IPS DF 6.9 (cell line): ENCODE results near the gene CCDC47.

ENCODE experiments used
- DNase-seq: peaks from one replicate; pipeline ENCODE4 v3.0.0-alpha.2; 2013; ENCODE audit warnings: low read depth, low spot score
- H3K27ac ChIP-seq: one replicate; pipeline ENCODE4 v1.5.1; 2013; ENCODE audit warnings: low read length, control low read depth
- H3K27me3 ChIP-seq: 2 replicates; pipeline ENCODE4 v1.6.1; 2013; ENCODE audit warnings: mild to moderate bottlenecking, low read length; ENCODE audit not compliant: control insufficient read depth, insufficient read depth
- H3K36me3 ChIP-seq: 2 replicates; pipeline ENCODE4 v1.6.1; 2013; ENCODE audit warnings: low read length; ENCODE audit not compliant: control insufficient read depth, insufficient read depth
- H3K4me1 ChIP-seq: 2 replicates; pipeline ENCODE4 v1.6.1; 2013; ENCODE audit warnings: low read length; ENCODE audit not compliant: control insufficient read depth, insufficient read depth
- H3K4me3 ChIP-seq: 2 replicates; pipeline ENCODE4 v1.5.1; 2013; ENCODE audit warnings: mild to moderate bottlenecking, low read length
- H3K9me3 ChIP-seq: 2 replicates; pipeline ENCODE4 v1.6.1; 2013; ENCODE audit warnings: low read length, inconsistent platforms; ENCODE audit not compliant: control insufficient read depth, insufficient read depth
- WGBS: extraction: QIAGEN DNeasy Blood & Tissue Kit; methylation state at CpG from one replicate; pipeline ENCODE4 v1.1.7; 2013; ENCODE audit warnings: mixed read lengths, missing lambda C conversion rate; ENCODE audit not compliant: insufficient read length, insufficient coverage; 5-methylcytosine and 5-hydroxymethylcytosine counted together

The CCDC47 gene

DNA sequence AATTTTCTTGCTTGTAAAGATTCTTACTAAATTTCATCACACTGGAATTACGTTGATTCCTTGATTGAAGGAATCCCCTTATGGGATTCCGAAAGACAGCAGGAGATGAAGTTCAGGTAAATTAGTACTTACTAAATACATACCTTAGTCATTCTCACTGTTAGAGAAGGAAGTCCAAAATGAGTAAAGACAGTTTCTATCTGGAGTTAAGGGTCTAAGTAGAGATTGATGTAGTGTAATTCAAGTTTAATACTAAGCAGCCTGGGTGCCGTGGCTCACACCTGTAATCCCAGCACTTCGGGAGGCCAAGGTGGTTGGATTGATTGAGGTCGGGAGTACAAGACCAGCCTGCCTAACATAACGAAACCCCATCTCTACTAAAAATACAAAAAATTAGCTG is 10.1 kb upstream of the CCDC47 start:
- H3K27ac ChIP-seq: no peak overlapping the region
- no CpG with 5 or more reads among the region's 6 CpGs for WGBS
- H3K36me3 ChIP-seq: peaks cover 7% of the 10 kb centered on the region; the same call in 1 of the 2 replicates
- no peaks in the 10 kb centered on the region for H3K4me1 ChIP-seq
- no peaks in the 10 kb centered on the region for H3K9me3 ChIP-seq
- DNase-seq: no peak
- no peaks in the 10 kb centered on the region for H3K27me3 ChIP-seq
- H3K4me3 ChIP-seq: no peak overlapping the region

DNA sequence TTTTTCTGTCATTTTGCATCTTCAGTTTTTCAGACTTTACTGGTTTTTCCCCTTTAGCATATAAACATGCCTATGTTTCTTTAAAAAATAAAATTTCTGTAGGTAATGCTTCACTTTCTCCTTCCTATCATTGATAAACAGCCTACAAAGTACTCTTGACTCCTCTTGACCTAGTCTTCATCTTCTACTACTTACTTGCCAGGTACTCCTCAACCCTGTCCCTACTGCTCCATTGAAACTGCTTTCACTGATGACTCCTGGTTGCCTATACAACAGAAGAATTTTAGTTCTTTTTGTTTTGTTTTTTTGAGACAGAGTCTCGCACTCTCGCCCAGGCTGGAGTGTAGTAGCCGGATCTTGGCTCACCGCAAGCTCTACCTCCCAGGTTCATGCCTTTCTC is 7.5 kb upstream of the CCDC47 start:
- H3K27ac ChIP-seq: no peak overlapping the region
- WGBS: no CpG with 5 or more reads among the region's 4 CpGs
- H3K4me3 ChIP-seq: no peak overlapping the region
- no peaks in the 10 kb centered on the region for H3K9me3 ChIP-seq
- H3K36me3 ChIP-seq: peaks cover 7% of the 10 kb centered on the region; the same call in 1 of the 2 replicates
- no peaks in the 10 kb centered on the region for H3K27me3 ChIP-seq
- no peaks in the 10 kb centered on the region for H3K4me1 ChIP-seq
- no peak for DNase-seq

DNA sequence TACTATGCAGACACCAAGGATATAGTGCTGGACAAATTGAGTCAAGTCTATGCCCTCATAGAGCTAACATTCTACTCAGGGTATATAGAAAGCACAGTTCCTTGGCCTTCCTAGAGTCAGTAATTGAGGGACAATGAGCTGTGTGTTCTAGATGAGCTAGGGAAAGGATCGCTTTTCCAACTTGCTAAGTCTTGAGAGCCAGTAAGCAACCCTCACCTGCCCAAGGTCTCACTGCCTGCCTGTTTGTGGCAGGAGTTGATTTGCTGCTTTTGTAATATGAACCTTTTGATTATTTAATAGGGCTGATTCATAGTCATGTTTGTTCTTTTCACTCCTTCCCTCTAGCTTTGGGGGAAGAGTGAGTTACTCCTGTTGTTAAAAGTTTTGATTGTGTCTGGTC is 7.1 kb upstream of the CCDC47 start:
- no peak overlapping the region for H3K27ac ChIP-seq
- no peak for DNase-seq
- H3K27me3 ChIP-seq: no peaks in the 10 kb centered on the region
- H3K9me3 ChIP-seq: no peaks in the 10 kb centered on the region
- H3K4me1 ChIP-seq: no peaks in the 10 kb centered on the region
- H3K4me3 ChIP-seq: no peak overlapping the region
- WGBS: no CpG with 5 or more reads among the region's 1 CpG
- peaks cover 7% of the 10 kb centered on the region; the same call in 1 of the 2 replicates for H3K36me3 ChIP-seq

DNA sequence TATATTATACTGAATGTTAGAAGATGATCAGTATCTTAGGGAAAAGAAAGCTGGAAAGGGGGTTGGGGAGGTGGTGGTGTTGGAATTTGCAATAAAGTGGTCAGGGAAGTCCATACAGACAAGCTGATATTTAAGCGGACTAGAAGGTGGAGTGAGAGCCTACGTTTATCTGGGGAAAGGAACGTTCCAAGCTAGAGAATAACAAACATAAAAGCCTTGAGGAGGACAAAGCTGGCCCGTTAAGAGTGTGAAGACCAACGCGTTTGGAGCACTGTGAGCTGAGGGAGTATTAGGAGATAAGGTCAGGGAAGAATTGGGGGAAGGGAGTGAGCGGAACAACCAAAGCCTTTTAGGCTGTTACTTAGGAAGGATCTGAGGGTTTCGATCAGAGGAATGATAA is 2.0 kb upstream of the CCDC47 start:
- Histone ChIP-seq H3K9me3 (no peaks in the 10 kb centered on the region), H3K27ac (no peak overlapping the region), H3K36me3 (peaks cover 3% of the 10 kb centered on the region; the same call in 1 of the 2 replicates), H3K4me3 (peak overlapping the region; percentile 99; the same call in 1 of the 2 replicates), H3K27me3 (no peaks in the 10 kb centered on the region), H3K4me1 (no peaks in the 10 kb centered on the region)
- no peak for DNase-seq
- no CpG with 5 or more reads among the region's 8 CpGs for WGBS

DNA sequence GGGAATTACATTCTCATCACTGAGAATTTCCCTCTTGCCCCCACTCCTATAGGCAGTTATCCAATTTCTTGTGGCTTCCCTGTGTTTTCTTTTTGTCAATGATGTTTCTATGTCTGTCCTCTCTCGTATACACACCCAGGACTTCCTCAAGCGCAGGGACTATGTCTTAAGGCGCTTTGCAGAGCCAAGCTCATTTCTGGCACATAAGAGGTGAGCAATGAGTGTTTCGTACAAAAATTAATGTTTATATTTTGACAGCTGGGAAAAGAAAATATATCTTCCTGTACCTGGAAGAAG is 1.5 kb upstream of the CCDC47 start:
- no CpG with 5 or more reads among the region's 4 CpGs for WGBS
- Histone ChIP-seq H3K4me1 (no peaks in the 10 kb centered on the region), H3K9me3 (no peaks in the 10 kb centered on the region), H3K36me3 (peaks cover 3% of the 10 kb centered on the region; the same call in 1 of the 2 replicates), H3K27me3 (no peaks in the 10 kb centered on the region), H3K27ac (no peak overlapping the region), H3K4me3 (peak overlapping the region; percentile 99; the same call in 1 of the 2 replicates)
- DNase-seq: no peak

DNA sequence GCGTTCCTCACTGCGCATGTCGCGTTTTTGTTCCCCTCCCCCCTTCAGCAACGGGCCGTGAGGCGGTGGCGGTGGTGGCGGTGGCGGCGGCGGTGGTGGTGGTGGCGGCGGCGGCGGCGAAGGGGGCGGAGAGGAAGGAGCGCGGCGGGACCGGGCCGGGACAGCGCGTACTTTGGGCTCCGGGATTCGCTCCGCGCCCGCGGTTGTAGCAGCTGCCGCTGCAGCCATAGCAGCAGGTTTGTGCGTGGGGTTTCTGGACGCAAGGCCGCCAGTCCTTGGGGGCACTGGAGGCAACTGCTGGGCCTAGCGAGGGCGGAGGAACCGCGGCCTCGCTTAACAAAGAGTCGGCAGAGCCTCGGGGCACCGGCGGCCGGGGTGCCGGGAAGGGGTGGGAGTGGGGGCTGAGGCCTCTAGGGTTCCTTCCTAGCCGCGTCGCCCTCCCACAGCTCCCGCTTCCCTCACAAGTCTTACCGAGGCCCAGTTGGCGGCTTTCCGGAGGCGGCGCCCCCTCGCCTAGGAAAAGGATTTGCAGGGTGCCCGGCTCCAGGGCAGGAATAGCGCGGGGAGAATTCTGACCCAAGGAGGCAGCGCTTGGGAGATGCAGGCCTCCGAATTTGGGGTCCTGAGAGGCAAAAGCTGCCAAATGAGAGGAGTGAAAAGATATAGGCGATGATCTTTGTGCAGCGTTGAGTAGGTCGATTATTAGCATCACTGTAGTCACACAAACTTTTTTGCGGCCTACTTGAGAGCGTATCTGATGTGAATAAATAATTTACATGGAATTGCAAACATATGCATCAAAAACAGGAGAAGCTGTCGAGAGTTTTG is 958 bp upstream of the CCDC47 start, which contains the start of gene DDX42:
Gene DDX42 (plus strand): TSS at position 30 of the 828 bp plus-strand sequence. CDS start 12,880 bp downstream, outside the sequence.
- peak; percentile 5 for DNase-seq
- H3K36me3 ChIP-seq: peaks cover 3% of the 10 kb centered on the region; the same call in 1 of the 2 replicates
- H3K9me3 ChIP-seq: no peaks in the 10 kb centered on the region
- peak within 1 kb of the TSS; percentile 99 for H3K4me3 ChIP-seq
- no peaks in the 10 kb centered on the region for H3K27me3 ChIP-seq
- H3K4me1 ChIP-seq: no peaks in the 10 kb centered on the region
- H3K27ac ChIP-seq: no peak within 1 kb of the TSS
- WGBS: no CpG with 5 or more reads among the region's 67 CpGs

DNA sequence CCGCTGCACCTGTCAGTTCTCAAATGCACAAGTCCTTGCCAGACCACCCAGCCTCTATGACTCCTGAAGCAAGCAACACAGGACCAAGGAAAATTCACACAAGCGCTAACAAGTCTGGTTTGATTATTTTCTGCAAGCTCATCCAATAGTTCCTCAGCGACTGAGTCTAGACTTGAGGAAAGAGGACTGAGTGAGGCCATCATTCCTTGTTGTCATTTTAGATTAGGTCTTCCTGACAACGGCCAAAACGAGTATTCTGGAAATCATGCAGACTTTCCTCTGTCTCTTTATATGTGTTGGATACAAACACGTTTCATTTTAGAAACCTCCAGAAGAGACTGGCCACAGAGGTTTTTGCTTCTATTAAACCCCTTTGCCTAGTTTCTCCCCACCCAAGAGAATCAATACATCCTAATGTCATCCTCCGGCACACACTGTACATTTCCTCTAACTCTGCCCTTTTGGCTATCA is 561 bp downstream of the CCDC47 start:
- no peaks in the 10 kb centered on the region for H3K4me1 ChIP-seq

DNA sequence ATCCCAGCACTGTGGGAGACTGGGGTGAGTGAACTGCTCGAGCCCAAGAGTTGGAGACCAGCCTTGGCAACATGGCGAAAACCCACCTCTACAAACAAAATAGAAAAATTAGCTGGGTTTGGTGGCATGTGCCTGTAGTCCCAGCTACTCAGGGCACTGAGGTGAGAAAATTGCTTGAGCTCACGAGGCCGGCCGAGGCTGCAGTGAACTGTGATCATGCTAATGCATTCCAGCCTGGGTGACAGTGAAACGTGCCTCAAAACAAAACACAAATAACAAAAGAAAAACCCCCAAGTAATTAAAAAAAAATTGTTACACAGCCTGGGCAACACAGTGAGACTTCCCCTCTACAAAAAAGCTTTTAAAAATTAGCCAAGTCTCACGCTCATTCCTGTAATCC is 5.0 kb downstream of the CCDC47 start:
- no peaks in the 10 kb centered on the region for H3K27me3 ChIP-seq
- no peaks in the 10 kb centered on the region; the same call in 1 of the 2 replicates for H3K36me3 ChIP-seq
- no peak for DNase-seq
- H3K9me3 ChIP-seq: no peaks in the 10 kb centered on the region
- H3K27ac ChIP-seq: no peak overlapping the region
- WGBS: no CpG with 5 or more reads among the region's 7 CpGs
- no peaks in the 10 kb centered on the region for H3K4me1 ChIP-seq
- no peak overlapping the region for H3K4me3 ChIP-seq

More for the DNA sequence above, 561 bp downstream of the CCDC47 start:
- no peaks in the 10 kb centered on the region for H3K27me3 ChIP-seq
- peak overlapping the region; percentile 54 for H3K4me3 ChIP-seq
- no CpG with 5 or more reads among the region's 7 CpGs for WGBS
- H3K9me3 ChIP-seq: no peaks in the 10 kb centered on the region
- DNase-seq: no peak
- no peak overlapping the region for H3K27ac ChIP-seq
- H3K36me3 ChIP-seq: no peaks in the 10 kb centered on the region

DNA sequence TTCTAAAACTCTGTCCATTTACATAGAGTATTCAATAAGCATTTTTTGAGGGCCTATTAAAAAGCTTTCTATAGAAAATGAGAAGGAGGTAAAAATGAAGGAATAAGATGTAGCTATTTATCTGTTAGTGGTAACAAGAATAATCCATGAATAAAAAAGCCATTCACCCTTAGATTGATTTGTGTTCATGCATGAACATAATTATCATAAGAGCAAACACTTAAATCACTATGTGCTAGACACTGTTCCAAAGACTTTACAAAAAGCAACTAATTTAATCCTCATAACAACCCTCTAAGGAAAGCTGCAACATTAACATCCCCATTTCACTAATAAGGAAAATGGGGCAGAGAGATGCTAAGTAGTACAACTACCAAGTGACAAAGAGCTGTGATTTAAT is 6.6 kb downstream of the CCDC47 start:
- Histone ChIP-seq H3K36me3 (peaks cover 2% of the 10 kb centered on the region; the same call in 1 of the 2 replicates), H3K9me3 (no peaks in the 10 kb centered on the region), H3K27ac (no peak overlapping the region), H3K4me1 (no peaks in the 10 kb centered on the region), H3K27me3 (no peaks in the 10 kb centered on the region), H3K4me3 (no peak overlapping the region)
- DNase-seq: no peak

DNA sequence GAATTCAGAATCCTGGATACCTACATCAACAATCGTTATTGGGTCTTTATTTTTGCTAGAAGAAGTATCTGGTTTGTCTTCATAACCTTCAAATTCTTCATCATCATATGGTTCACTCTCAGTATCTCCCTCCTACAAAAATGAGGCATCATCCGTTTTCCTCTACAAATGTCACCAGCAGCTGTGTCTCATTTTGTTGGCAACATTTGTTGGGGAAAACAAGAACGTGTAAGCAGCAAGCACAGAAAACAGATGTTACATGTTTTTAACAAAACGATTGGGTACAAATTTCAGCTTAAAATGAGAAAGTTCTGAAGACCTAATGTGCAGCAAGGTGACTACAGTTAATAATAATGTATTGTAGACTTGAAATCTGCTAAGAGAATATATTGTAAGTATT is 8.7 kb downstream of the CCDC47 start:
- no peaks in the 10 kb centered on the region for H3K27me3 ChIP-seq
- no peak overlapping the region for H3K4me3 ChIP-seq
- no peak overlapping the region for H3K27ac ChIP-seq
- H3K36me3 ChIP-seq: peaks cover 2% of the 10 kb centered on the region; the same call in 1 of the 2 replicates
- WGBS: no CpG with 5 or more reads among the region's 4 CpGs
- no peak for DNase-seq
- H3K9me3 ChIP-seq: no peaks in the 10 kb centered on the region
- no peaks in the 10 kb centered on the region for H3K4me1 ChIP-seq
